AG10803 (cell line): ENCODE results near the gene CHRDL2.

Experiments used
- DNase-seq: peaks from one replicate; pipeline ENCODE4 v3.0.0; 2010; ENCODE audit warnings: low read depth
- H3K4me3 ChIP-seq: 2 replicates; pipeline ENCODE4 v1.5.1; 2011; ENCODE audit warnings: mild to moderate bottlenecking, low read length, control low read depth
- CTCF ChIP-seq: conservative IDR thresholded peaks from 2 replicates; pipeline ENCODE4 v1.5.1; 2011; ENCODE audit warnings: mild to moderate bottlenecking, low read length, control low read depth, inconsistent platforms

The CHRDL2 gene

GRCh38 chr11:74709175-74709574 is 22.1 kb downstream of the CHRDL2 start:
- TF ChIP-seq CTCF: no peak
- DNase-seq: no peak
- no peak overlapping the region for H3K4me3 ChIP-seq

- no peak for TF ChIP-seq CTCF
- DNase-seq: no peak
Measured at GRCh38 chr11:74707602-74708510, 23.4 kb downstream of the CHRDL2 start.

GRCh38 chr11:74707182-74707581 is 24.0 kb downstream of the CHRDL2 start:
- TF ChIP-seq CTCF: no peak
- no peak for DNase-seq
- H3K4me3 ChIP-seq: no peak overlapping the region

More at GRCh38 chr11:74707602-74708510, 23.4 kb downstream of the CHRDL2 start:
- no peak overlapping the region for H3K4me3 ChIP-seq

GRCh38 chr11:74703211-74703610 is 28.0 kb downstream of the CHRDL2 start:
- DNase-seq: no peak
- no peak for TF ChIP-seq CTCF
- no peak overlapping the region for H3K4me3 ChIP-seq

GRCh38 chr11:74702383-74703007 is 28.7 kb downstream of the CHRDL2 start:
- no peak overlapping the region for H3K4me3 ChIP-seq
- peak; percentile 96 for TF ChIP-seq CTCF
- peak; percentile 68 for DNase-seq

- no peak overlapping the region for H3K4me3 ChIP-seq
- DNase-seq: no peak
- peak; percentile 32 for TF ChIP-seq CTCF
Measured at GRCh38 chr11:74701351-74701750, 29.9 kb downstream of the CHRDL2 start.
